ENCODE results near the gene CLTC. TPM values are rescaled to one million over a fixed set of nuclear protein-coding genes. Genes with fewer than 3 reads are reported as not detected.
A peak's percentile ranks its signal among the peaks of the same experiment; 100 is the strongest.

Gene CLTC
- total RNA-seq, 1 experiment from 2014 or later, result 283 TPM

GRCh38 chr17:59629174-59629573 lies 9.5 kb downstream of the CLTC start (continued):
- no peak for TF ChIP-seq USF1 (CRISPR knock-in tag; IDR thresholded peaks at IDR 0.05)
- TF ChIP-seq ERG (CRISPR knock-in tag; IDR thresholded peaks at IDR 0.05), result no peak
- no peak for TF ChIP-seq FOXK1 (CRISPR knock-in tag; IDR thresholded peaks at IDR 0.05)
- no peak for TF ChIP-seq ATF2 (CRISPR knock-in tag; IDR thresholded peaks at IDR 0.05; ENCODE audit: borderline replicate concordance, low read depth)
- no peak for TF ChIP-seq ZNF416 (CRISPR knock-in tag; IDR thresholded peaks at IDR 0.05)
- no peak for TF ChIP-seq NR2C2 (CRISPR knock-in tag; IDR thresholded peaks at IDR 0.05)
- no peak for TF ChIP-seq MXD4 (CRISPR knock-in tag; IDR thresholded peaks at IDR 0.05; ENCODE audit: borderline replicate concordance)
- TF ChIP-seq ZBTB43 (CRISPR knock-in tag; IDR thresholded peaks at IDR 0.05), result no peak
- no peak for TF ChIP-seq KAT7 (CRISPR knock-in tag; IDR thresholded peaks at IDR 0.05; ENCODE audit: borderline replicate concordance)

- POLR2A ChIA-PET, result no interaction called here
- no peak for ATAC-seq
- Mint-ChIP-seq H3K4me1 (peaks cover 24% of the 10 kb centered on the region), H3K4me3 (no peak overlapping the region), H3K9me3 (peaks cover 11% of the 10 kb centered on the region), H3K36me3 (peaks cover 26% of the 10 kb centered on the region), H3K27me3 (ENCODE audit: low read depth) (no peaks in the 10 kb centered on the region), H3K27ac (peak overlapping the region; percentile 59; the same call in 1 of the 2 replicates)
- DNase-seq (ENCODE audit: low spot score), result no peak
- TF ChIP-seq JUN (CRISPR knock-in tag; IDR thresholded peaks at IDR 0.05) (no peak), ZNF317 (CRISPR knock-in tag; IDR thresholded peaks at IDR 0.05; ENCODE audit: borderline replicate concordance, low read depth) (no peak), ATF3 (CRISPR knock-in tag; conservative IDR thresholded peaks at IDR 0.05) (no peak), ZMAT4 (CRISPR knock-in tag; IDR thresholded peaks at IDR 0.05) (no peak), ZNF532 (CRISPR knock-in tag; IDR thresholded peaks at IDR 0.05; ENCODE audit: borderline replicate concordance) (no peak), MAX (CRISPR knock-in tag; IDR thresholded peaks at IDR 0.05) (no peak), NFYB (CRISPR knock-in tag; conservative IDR thresholded peaks at IDR 0.05; ENCODE audit: low read depth) (no peak), ZBTB43 (CRISPR knock-in tag; IDR thresholded peaks at IDR 0.05) (no peak), SMAD4 (CRISPR knock-in tag; IDR thresholded peaks at IDR 0.05) (no peak), E2F5 (CRISPR knock-in tag; IDR thresholded peaks at IDR 0.05) (no peak), OVOL2 (CRISPR knock-in tag; IDR thresholded peaks at IDR 0.05; ENCODE audit: borderline replicate concordance) (no peak), NR1H2 (CRISPR knock-in tag; IDR thresholded peaks at IDR 0.05) (no peak)
- CTCF ChIA-PET, result no interaction called here
These were observed 11.6 kb downstream of the CLTC start for GRCh38 chr17:59631276-59631675.

Measured in WTC11 (cell line).